ENCODE measurements around the gene HDGF.

DNA sequence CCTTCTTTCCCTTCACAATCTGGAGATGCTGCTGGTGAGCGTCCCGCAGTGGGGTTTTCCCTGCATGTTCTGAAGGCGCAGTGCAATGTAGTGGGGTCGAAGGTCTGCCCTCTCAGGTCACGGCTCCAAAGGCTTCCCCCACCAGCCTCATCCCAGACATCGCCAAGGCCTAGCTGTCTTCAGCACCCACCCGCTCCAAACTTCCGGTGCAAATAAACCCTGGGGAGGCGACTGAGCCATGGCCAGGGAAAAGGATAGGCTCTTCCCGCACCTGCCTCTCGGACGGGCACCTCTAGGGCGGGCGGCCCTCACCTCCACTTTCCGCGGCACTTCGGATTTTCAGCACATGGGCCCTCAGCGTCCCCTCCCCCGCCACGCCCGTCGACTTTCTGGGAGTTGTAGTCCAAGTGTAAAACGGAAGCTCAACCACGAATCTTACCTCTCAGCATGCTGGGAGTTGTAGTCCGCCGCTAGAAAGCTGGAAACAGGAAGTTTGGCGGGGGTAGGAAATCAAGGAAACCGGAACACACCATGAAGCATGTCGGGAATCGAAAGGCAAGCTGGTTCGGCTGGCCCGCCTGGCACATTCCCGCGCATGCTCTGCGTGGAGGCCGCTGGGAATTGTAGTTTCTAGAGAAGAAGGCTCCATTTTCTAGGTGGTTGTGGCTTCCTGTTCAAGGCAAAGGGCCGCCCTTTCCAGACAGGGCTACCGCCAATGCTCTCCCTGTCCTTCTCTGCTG lies 10.6 kb downstream of the HDGF start, which contains the start of gene MRPL24:
- TF ChIP-seq CTCF (IDR thresholded peaks at IDR 0.05) (peak in 1 of 4 experiments; percentile 30), POLR2A (IDR thresholded peaks at IDR 0.05) (peak; percentile 29 to 41)
